AG09319 (cell line): ENCODE data around the gene TRABD2B.

Experiments used
- DNase-seq: peaks from one replicate; pipeline ENCODE4 v3.0.0-alpha.2; 2010; ENCODE audit warnings: low read depth; ENCODE audit errors: extremely low read depth
- TF ChIP-seq, protein P1 (sequence below): IDR thresholded peaks from 2 replicates; pipeline ENCODE4 v1.5.1; 2011; ENCODE audit warnings: low read depth, mild to moderate bottlenecking, inconsistent platforms, low read length, moderate library complexity

The TRABD2B gene

DNA sequence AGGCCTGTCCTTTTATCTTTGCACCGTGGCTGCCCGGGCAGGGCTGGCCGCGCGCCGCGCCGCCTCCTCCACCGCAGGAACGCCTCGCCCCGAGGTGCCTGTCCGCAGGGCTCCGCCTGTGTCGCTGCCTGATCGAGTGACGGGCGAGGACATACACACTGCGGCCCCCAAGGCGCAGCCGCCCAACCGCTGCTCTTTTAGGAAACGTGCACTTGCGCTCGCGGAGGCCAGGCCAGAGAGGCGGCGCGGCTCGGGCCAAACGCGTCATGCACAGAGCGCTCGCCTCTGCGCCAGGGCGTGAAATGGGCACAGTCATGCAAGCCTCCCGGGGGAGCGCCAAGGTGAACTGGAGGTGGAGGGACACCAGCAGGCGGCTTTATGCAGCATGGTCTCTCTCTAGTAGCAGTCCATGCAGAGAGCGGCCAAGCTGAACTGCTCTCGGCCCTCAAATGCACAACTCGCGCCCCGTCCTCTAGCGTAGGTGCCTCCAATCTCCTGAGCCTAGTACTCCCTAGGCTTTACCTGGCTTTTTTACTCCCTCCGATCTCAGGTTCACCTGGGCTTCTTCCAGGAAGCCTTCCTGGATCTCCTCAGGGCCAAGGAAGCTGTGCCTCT is 12.9 kb downstream of the TRABD2B start:
- TF ChIP-seq, protein P1, sequence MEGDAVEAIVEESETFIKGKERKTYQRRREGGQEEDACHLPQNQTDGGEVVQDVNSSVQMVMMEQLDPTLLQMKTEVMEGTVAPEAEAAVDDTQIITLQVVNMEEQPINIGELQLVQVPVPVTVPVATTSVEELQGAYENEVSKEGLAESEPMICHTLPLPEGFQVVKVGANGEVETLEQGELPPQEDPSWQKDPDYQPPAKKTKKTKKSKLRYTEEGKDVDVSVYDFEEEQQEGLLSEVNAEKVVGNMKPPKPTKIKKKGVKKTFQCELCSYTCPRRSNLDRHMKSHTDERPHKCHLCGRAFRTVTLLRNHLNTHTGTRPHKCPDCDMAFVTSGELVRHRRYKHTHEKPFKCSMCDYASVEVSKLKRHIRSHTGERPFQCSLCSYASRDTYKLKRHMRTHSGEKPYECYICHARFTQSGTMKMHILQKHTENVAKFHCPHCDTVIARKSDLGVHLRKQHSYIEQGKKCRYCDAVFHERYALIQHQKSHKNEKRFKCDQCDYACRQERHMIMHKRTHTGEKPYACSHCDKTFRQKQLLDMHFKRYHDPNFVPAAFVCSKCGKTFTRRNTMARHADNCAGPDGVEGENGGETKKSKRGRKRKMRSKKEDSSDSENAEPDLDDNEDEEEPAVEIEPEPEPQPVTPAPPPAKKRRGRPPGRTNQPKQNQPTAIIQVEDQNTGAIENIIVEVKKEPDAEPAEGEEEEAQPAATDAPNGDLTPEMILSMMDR: no peak
- DNase-seq: no peak

DNA sequence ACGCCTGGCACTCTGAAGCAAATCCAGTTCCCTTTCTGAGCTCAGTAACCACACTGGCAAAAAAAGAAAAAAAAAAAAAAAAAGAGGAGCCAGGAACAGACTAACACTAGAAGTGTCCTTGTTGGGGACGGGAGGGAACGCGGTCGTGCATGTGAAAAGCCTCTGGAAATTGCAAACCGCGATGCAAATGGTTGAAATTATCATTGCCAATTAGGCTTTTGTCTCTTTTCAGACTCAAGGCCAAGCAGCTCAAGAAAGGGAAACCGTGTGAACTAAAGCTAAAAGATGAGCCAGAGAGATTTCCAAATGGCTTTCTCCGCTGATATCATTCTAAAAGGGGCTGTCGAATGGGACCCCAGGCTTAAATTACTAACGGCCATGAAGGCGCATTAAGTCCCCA is 13.5 kb downstream of the TRABD2B start:
- DNase-seq: no peak
- TF ChIP-seq, protein P1: no peak

DNA sequence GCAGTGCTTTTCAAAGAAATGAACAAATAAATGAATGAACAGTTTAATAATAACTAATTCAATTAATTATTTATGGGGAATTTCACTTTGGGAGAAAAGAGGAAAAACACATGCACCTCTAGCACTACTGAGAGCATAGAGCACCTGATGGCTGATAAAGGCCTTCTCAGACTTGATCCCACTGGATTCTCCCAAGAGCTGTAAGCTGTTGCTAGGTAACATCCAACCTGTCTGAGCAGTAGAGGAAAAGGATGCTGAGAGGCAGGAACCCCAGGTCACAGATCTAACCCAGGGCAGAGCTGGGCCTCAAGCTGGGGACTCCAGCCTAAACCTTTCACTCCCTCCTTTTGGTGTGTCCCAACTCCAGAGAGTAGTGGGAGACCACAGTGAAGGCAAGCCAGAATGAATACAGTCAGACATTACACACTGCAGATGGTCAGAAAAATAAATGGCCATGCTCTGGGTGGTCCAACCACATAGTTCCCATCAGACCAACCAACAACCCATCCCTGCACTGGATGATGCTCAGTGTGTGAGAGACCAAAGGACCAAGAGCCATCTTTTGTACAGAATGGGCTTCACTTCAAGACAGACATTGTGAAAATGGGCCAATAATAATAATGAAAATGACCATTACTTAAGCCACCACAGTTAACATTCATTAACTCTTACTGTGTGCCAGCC is 15.4 kb downstream of the TRABD2B start:
- no peak for DNase-seq
- TF ChIP-seq, protein P1: no peak

DNA sequence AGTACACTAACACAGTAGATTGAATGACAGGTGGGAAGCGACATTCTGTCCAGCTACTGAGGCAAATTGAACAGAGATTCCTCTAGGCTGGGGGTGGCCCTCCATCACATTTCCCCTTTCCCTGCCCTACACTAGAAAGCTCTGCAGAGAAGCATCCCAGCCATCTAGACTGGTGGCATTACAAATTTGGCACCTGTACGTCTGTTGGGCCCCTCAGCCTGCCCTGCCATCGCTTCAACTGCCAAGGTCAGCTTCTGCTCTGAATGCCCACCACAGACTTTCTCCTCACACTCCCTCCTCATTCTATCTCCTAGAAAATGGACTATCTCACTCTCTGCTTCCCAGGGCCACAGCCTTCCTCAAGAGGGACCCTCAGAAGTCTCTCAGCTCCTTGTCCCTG is 16.7 kb downstream of the TRABD2B start:
- TF ChIP-seq, protein P1: no peak

DNA sequence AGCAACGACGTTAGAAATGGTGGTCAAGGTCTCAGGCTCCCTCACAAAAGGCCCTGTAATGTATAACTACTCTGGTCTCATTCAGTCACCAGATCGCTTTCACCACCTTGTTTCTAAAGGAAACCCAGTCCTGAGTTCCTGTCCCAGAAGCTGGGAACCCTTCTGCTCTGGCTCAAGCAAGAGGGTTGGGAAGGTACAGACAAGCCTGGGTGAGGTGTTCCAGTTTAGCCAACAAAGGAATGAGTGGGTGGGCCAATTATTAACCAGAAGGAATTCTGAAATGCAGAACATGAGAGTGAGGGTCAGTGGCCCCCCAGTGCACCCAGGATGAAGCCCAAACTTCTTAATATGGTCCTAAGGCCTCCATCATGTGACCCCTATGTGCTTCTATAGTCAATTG is 17.5 kb downstream of the TRABD2B start:
- TF ChIP-seq, protein P1: no peak
- DNase-seq: no peak

More for the DNA sequence above, 16.7 kb downstream of the TRABD2B start:
- no peak for DNase-seq

DNA sequence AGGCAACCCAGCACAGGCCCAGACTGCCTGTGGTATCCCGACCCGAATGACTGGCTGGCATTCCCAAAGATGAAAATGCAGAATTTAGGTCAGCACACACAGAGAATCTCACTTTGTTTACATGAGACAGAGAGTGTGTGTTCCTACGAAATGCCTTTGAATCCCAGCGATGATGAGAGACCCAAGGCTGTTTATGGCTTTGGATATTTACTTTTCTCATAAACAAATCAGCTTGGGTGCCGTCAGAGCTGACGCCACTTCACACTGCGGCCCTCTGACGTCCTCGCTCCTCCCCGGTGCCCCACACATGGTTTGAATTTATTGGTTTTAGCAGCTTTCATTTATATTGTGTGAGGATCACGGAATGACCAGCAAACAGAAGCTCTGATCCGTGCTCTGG is 18.7 kb downstream of the TRABD2B start:
- DNase-seq: no peak
- TF ChIP-seq, protein P1: no peak

DNA sequence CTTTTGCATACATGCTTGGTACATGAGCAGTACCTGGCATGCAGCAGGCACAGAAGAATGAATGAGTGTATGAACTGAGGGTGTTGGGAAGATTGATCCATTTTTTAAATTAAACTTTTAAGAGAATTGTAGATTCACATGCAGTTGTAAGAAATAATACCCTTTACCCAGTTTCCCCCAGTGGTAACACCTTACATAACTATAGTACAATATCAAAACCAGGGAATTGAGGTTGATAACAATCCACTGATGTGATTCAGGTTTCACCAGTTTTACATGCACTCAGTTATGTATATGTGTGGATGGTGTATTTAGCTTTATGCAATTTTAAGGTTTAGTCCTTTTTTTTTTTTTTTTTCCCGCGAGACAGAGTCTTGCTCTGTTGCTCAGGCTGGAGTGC is 20.5 kb downstream of the TRABD2B start:
- TF ChIP-seq, protein P1: no peak

More for the DNA sequence above, 20.5 kb downstream of the TRABD2B start:
- no peak for DNase-seq
